HG03196 (cell line): Measurements from ENCODE around the gene ZCCHC7.
"Not testable (repeated sequence)": the region's sequence is repeated elsewhere in the genome, so short reads cannot be mapped to it uniquely, and the experiment has no call there.

ENCODE experiments used
- ATAC-seq: cut with Tn5 transposase; IDR thresholded peaks from one replicate; pipeline ENCODE4 v1.9.1; 2021; ENCODE audit not compliant: unreplicated experiment

The ZCCHC7 gene

DNA sequence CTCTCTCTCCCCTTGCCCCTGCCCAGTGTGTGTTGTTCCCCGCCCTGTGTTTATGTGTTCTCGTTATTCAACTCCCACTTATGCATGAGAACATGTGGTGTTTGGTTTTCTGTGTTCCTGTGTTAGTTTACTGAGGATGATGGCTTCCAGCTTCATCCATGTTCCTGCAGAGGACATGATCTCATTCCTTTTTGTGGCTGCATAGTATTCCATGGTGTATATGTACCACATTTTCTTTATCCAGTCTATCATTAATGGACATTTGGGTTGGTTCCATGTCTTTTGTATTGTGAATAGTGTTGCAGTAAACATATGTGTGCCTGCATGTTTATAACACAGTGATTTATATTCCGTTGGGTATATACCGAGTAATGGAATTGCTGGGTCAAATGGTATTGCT is 83.1 kb downstream of the ZCCHC7 start:
- ATAC-seq = not testable (repeated sequence)

DNA sequence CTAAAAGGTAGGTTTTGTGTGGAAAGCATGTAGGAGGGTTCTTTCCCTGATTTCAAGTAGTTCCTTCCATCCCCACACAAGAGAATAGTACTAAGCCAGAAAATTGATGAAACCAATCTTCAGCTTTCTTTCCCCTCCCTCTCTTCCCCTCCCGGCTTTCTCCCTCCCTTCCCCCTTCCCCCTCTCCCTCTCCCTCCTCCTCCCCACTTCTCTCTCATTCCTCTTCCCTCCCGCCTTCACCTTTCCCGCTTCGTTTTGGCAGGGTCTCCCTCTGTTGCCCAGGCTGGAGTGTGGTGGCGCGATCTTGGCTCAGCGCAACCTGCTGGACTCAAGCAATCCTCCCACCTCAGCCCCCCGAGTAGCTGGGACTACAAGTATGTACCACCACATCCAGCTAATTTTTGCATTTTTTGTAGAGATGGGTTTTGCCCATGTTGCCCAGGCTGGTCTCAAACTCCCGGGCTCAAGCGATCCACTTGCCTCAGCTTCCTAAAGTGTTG is 85.8 kb downstream of the ZCCHC7 start:
- no peak for ATAC-seq

DNA sequence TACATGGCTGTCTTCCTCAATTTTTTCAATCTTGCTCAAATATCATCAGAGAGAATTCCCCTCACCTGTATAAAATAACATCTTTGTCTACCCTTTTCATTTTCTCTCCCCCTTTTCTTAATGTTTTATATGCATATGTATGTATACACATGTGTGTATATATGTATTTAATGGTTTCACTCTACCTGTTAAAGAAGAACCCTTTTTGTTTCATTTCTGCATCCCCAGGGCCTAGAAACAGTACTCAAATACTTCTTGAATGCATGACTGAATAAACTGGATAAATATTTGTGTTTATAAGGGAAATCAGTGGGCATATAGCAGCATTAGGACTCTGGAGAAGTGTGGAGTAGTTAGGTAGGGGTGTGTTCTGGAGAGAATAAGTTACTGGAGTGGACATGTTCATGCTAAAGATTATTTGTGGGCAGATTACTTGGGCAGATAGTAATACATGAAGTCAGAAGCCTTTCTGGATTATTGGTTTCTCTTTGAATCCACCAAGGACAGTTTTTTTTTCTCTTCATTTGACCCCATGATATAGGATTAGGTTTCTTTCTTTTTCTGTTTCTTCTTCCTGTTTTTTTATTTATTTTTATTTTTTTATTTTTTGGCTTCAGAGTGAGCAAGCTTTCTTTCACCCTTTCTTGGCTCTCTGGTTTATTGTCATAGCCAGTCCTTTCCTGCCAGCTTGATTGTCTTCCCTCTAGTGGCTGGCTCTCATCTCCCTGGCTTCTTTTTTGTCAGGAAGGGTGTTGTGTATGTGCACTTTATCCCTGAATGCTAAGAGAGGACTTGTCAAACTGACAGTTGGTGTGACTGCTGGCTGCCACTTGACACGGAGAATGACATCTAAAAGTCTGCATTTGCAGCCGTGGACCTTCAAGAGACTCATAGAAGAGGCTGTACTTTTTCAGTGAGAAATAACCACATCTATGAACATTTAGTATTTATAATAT is 89.3 kb downstream of the ZCCHC7 start:
- no peak for ATAC-seq

DNA sequence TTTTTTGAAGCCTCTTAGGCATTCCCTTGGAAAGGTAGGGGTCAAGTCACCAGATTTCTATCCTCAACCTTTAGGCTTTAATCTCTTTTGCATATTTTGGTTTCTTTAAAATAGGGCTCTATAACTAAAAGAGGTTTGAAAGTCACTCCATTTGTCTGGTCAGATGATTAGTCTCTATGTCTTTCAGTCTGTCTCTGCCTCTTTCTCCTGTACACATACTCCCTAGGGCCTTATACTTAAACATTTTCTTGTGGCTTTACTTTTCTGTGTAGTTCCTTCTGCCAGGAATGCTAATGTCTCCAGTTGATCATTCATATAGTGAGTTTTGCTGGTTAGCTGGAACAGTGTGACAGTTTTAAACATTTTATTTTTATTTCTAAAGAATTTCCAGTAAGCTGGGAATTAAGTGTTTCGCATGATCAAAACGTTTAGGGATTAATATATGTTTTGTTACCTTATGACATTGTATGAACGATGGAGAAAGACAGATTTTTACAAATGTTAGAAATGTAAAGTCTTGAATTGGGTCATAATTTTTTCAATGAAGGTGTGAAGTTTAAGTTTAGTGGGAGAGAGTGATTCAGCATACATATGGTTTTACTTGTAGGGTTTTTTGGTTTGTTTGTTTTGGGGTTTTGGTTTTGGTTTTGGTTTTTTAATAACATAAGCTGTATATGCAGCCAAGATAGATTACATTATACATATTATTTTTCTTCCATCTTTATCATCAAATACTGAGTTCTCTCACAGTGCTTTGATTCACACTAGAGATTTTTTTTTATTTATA is 90.6 kb downstream of the ZCCHC7 start:
- no peak for ATAC-seq

DNA sequence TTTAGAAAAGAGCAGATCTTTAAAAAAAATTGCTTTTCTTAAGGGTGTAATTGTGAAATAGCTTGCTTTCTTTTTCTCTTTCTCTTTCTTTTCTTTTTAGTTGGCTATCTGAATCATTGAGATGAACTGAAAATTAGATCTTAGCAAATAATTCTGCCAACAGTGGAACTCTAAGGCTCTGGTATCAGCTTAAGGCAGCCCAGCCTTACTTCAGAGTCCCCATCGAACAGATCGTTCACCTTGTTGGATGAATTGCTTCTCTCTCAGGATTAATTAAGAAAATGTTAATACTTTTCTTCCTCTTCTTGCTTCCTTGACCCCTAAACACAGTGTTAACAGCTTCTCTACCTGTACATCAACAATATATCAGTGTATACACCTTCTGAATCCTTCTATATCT is 92.1 kb downstream of the ZCCHC7 start:
- no peak for ATAC-seq

DNA sequence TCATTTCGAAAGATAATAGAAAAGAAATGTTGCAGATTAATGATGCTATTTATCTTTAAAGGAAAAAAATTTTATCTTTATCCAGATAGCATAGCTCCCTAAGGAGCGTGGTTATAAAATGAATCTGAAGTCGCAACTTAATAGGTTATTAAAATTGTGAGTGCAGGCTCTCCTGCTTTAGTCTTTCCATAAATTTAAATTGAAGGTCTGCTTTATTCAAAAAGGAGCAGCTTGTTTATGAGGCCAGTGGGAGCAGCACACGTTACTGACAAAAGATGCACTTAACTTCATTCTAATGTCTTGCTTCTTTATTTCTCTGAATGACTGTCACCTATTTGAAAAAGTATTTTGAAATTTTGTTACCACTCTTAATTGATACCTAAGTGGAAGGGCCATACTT is 95.0 kb downstream of the ZCCHC7 start:
- ATAC-seq = no peak

DNA sequence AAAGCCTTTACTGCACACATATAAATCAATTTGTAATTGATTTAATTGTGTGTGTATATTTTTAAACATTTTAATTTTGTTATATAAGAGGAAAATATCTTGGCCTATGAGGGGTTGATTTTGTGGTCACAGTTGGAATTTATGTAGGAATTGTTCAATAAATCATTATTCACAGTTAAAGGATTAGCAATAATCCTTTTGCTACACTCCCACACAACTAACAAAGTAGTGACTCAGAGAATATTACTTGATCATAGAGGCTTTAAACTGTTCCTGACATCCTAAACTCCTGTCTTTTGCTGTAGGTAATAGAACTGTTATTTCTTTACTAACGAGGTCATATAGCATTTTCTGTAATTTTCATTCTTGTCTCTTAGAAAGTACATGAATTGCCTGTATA is 95.5 kb downstream of the ZCCHC7 start:
- no peak for ATAC-seq

DNA sequence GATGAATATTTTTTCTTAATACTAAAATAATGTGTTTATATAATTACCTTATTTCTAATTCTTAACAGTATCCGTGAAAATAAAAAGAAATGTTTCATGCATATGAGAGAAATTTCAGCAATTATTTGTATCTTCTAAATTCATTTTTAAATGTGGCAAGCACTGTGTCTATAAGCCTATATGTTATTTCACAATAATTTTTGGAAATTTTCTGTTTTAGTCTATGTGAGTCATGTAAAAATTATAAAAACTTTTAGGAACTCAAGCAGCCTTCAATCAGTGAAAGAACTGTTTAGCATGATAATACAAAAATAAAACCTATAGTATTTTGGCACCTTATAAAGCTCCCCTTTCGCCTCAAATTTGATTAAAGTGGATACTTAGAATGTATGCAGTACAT is 96.8 kb downstream of the ZCCHC7 start:
- no peak for ATAC-seq

DNA sequence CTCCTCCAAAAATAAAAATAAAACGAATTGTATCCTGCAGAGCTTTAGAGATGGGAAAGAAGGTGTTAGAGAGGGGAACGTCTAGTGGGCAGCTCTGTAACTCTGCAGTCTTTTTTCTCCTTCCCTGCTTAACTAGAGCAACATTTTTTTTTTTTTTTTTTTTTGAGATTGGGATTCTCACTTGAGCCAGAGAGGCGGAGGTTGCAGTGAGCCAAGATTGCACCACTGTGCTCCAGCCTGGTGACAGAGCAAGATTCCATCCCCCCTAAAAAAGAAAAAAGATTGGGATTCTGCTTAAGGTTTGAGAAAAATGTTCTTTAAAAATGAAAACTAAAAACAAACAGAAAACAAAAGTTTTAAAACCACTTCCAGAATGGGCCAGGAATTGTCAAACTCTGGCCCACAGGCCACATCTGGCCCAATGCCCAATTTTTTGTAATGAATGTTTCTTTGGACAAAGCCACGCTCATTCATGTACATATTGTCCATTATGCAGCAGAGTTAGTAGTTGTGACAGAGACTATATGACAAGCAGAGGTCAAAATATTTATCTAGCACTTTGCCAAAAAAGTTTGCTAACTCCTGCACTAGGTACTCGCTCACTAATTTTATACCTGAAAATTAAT is 98.5 kb downstream of the ZCCHC7 start:
- ATAC-seq = no peak

DNA sequence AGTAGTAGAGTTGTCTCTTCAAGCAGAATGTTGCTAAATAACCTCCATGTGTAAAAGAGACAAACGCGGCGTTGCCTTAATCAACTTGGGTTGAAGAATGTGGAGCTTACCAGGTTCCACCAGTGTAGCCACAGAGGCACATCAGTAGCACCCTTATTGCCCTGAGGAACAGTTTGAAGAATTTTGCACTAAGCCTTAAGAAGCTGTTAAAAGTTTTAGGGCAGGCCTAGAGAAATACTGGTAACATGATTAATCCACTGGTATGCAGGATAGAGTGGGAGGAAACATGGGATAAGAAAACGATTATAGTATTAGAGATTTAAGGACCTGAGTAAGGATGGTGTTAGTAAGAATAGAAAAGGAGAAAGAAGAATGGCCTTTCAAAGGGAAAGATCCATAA is 100.6 kb downstream of the ZCCHC7 start:
- no peak for ATAC-seq

DNA sequence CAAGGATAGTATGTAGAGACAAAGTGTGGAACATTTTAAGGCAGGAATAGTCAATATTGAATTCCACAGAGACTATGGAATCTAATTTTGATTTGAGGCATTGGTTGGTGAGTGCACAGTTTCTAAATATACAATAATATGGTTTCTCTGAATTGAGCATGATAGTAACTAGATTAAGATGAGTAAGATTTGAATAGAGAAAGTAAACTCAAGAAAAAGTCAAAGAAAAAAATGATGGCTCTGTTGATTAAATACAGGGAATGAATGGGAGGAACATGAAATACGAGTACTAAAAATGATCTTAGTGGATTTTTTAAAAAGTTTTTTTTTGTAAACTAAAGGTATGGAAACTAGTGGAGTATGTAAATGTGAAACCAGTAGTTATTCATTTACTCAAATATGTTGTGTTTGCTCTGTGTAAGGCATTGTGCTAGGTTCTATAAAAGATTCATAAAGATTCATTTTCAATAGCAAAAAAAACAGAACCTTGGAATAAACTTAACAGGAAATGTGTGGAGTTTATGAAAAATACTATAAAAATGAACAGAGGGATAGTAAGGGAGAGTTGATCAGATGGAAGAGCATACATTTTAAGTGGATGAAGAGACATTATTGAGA is 101.2 kb downstream of the ZCCHC7 start:
- no peak for ATAC-seq

DNA sequence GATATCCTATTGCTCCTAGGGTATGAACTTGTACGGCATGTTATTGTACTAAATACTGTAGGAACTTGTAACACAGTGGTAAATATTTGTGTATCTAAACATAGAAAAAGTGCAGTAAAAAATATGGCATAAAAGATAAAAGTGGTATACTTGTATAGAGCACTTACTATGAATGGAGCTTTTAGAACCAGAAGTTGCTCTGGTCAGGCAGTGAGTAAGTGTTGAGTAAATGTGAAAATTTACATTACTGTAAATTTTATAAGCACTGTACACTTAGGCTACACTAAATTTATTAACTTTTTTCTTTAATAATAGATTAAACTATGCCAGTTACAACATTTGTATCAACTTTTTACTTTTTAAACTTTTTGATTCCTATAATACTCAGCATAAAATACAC is 109.1 kb downstream of the ZCCHC7 start:
- ATAC-seq = no peak

DNA sequence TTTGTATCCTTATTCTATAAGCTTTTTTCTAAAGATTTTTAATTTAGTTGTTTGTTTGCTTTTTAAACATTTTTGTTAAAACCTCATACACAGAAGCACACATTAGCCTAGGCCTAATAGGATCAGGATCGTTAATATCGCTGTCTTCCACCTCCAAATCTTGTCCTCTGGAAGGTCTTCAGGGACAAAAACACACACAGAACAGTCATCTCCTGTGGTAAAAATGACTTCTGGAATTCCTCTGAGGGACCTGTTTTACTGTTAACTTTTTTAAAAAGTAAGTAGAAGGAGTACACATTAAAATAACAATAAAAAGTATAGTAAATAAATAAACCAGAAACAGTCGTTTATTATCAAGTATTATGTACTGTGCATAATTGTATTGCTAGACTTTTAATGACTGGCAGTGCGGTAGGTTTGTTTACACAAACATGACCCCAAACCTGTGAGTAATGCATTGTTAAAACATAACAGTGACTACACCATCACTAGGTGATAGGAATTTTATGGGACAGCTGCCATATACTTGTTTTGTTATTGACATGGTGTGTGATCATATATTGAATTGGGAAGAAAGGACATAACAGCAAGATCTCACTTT is 109.6 kb downstream of the ZCCHC7 start:
- ATAC-seq = no peak

DNA sequence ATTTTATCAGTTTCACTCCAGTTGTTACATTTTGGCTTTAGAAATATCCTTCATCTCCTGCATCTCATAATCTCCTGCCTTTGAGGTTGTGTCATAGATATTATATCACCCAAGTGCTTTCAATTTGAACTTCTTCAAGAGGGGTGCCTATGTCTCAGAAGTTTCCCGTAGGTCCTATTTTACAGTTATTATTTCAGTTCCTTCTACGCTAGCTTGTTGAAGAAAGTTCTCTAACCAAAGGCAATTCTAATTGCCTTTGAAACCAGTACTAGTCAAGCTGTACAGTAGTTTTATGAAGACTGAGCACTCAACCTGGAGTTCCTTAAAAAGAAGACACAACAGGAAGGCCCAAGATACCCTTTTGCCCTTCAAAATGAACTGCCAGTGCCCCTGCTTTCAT is 116.4 kb downstream of the ZCCHC7 start:
- no peak for ATAC-seq

DNA sequence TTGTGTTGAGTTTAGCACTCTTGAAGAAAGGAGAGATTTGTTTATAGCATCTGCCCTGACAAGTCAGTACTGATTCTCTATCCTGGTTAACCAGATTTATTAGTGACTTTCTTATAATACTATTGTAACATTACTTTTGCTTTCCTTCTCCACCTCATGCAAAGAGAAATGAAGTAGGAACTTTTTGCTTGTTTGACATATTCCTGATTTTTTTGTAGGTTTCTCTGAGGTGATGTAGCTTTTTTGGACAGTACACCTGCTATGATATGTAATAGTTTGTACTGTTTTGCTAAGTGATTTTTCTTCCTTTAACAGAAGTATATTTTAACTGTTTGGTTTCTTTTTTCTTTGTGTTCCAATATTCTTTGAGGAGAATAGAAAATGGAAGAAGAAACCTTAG is 117.7 kb downstream of the ZCCHC7 start:
- no peak for ATAC-seq

DNA sequence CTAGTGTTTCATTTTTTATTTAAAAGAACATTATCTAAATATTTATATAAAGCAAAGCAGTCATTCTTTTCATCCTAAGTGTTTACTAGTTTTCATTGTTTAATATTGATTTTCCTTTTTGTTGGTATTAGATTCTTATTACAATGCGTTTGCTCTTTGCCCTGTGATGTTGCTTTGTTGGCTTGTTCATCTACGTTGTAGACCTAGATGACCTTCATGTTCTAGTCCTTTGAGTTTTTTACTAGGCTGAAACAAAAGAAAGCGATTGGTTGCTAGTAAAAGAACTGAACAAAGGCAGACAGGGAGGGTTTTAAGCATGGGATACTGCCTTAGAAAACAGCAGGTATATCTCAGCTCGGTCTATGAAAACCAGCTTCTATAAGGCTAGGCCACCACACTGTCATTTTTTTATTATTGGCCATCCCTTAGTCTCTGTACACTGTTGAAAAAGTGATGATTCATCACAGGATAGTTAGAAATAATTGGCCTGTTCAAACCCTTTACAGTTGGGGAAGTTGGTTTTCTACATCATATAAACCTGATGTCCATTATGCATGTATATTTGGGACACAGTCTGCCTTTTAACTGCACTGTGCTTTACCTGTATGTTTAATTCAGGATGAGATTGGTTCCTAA is 119.0 kb downstream of the ZCCHC7 start:
- no peak for ATAC-seq

DNA sequence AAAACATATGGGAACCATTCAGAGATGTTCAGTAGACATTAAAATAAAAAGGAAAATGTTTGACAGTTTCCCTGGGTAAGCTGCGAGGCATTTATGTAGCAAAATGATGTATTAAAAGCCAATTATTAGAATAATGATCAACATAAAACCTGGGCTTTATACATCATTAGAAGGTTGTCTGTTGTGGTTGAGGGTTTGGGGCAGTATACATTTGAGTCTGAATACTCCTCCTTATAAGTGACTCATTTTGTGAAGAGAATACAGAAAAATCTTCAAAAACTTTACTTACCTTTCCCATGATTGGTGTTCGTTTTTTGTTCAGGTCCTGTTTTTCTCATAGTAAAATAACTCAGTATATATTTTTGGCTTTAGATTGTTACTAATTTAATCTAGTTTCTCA is 119.5 kb downstream of the ZCCHC7 start:
- no peak for ATAC-seq

DNA sequence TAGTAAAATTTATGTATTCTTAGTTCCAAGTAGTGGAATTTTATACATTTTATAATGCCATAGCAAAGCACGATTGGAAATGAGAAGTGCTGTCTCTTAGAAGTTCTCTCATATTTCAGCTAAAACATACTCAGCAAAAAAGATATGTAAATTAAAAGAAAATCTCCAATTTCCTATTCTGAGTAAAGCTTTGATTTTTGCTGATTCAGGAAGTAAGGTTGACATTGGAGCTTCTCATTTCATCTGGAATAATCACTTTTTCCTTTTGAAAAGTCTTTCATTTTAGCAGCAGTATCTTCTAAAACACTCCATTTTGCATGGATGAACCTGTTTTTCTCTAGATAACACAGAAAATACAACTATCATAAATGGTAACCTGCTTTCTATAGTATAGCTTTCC is 121.0 kb downstream of the ZCCHC7 start:
- no peak for ATAC-seq

DNA sequence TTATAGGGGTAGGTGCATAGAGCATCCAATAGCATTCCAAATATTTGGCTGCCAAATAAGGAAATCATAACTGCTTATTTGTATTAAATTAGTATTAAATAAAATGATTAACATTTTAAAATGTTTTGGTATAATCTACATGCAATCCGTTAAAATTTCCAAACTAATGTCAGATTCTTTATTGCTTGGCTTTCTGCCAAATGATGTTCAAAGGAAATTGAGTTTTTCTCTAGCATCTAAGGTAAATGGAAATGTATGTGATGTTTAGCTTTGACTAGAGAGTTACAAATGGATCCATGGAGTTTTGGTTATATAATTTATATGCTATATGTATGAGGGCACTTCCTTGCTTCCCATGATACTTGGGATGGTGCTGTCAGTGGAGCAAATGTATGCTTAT is 121.7 kb downstream of the ZCCHC7 start:
- ATAC-seq = no peak
